Central memory CD4-positive, alpha-beta T cell (primary cell): ENCODE measurements around the gene SFXN4.
"Not testable (repeated sequence)": the region's sequence is repeated elsewhere in the genome, so short reads cannot be mapped to it uniquely, and the experiment has no call there.

Experiments used
- DNase-seq: peaks from one replicate; pipeline ENCODE4 v3.0.0; 2022

The SFXN4 gene

GRCh38 chr10:119190353-119190752, 24.8 kb upstream of the SFXN4 start:
- DNase-seq: no peak

GRCh38 chr10:119189811-119190282, 24.3 kb upstream of the SFXN4 start:
- peak; percentile 13 for DNase-seq

GRCh38 chr10:119183664-119184412, 18.3 kb upstream of the SFXN4 start:
- DNase-seq: no peak

GRCh38 chr10:119180850-119181400, 15.4 kb upstream of the SFXN4 start:
- not testable (repeated sequence) for DNase-seq

- DNase-seq: peak; percentile 86
These were observed 13.0 kb upstream of the SFXN4 start, which contains the start of gene PRDX3 for GRCh38 chr10:119178372-119179119. PRDX3 (minus strand) TSS chr10:119178812; CDS start chr10:119178790, 22 bp downstream.

GRCh38 chr10:119177708-119178371, 12.3 kb upstream of the SFXN4 start:
- no peak for DNase-seq

GRCh38 chr10:119176166-119176565, 10.7 kb upstream of the SFXN4 start:
- no peak for DNase-seq

- DNase-seq: no peak
These were observed 8.6 kb upstream of the SFXN4 start for GRCh38 chr10:119174109-119174508.

GRCh38 chr10:119167041-119167440, 1.5 kb upstream of the SFXN4 start:
- no peak for DNase-seq

- no peak for DNase-seq
These were observed 1.1 kb upstream of the SFXN4 start for GRCh38 chr10:119166564-119166963.

GRCh38 chr10:119166118-119166500, 595 bp upstream of the SFXN4 start:
- DNase-seq: no peak

GRCh38 chr10:119162452-119163092, 2.9 kb downstream of the SFXN4 start:
- DNase-seq: no peak

- DNase-seq: no peak
These were observed 3.6 kb downstream of the SFXN4 start for GRCh38 chr10:119161680-119162451.

GRCh38 chr10:119159332-119159731, 6.2 kb downstream of the SFXN4 start:
- DNase-seq: no peak

GRCh38 chr10:119153661-119154060, 11.9 kb downstream of the SFXN4 start:
- DNase-seq: no peak

GRCh38 chr10:119153041-119153440, 12.5 kb downstream of the SFXN4 start:
- DNase-seq: no peak

- DNase-seq: not testable (repeated sequence)
These were observed 13.9 kb downstream of the SFXN4 start for GRCh38 chr10:119151601-119152000.

- DNase-seq: no peak
These were observed 15.8 kb downstream of the SFXN4 start for GRCh38 chr10:119149729-119150128.

- no peak for DNase-seq
These were observed 16.4 kb downstream of the SFXN4 start for GRCh38 chr10:119149157-119149556.

- DNase-seq: no peak
These were observed 21.9 kb downstream of the SFXN4 start for GRCh38 chr10:119143657-119144056.

- no peak for DNase-seq
These were observed 24.8 kb downstream of the SFXN4 start for GRCh38 chr10:119140603-119141245.
